Forelimb muscle (tissue), 1 donor: Measurements from ENCODE around the gene ELANE. TPM values are rescaled to one million over a fixed set of nuclear protein-coding genes. Genes with fewer than 3 reads are reported as not detected.

ENCODE experiments used
- DNase-seq: peaks from one replicate; pipeline ENCODE4 v3.0.0-alpha.2; 2013; ENCODE audit warnings: low read depth
- polyA plus RNA-seq: library from polyadenylated mRNA; unstranded; fragments of 120-200 nt; gene quantifications from one replicate; pipeline ENCODE4 v1.2.1, GENCODE V29; 2013; ENCODE audit not compliant: insufficient read length

Gene ELANE
- 0.40 TPM for polyA plus RNA-seq

DNA sequence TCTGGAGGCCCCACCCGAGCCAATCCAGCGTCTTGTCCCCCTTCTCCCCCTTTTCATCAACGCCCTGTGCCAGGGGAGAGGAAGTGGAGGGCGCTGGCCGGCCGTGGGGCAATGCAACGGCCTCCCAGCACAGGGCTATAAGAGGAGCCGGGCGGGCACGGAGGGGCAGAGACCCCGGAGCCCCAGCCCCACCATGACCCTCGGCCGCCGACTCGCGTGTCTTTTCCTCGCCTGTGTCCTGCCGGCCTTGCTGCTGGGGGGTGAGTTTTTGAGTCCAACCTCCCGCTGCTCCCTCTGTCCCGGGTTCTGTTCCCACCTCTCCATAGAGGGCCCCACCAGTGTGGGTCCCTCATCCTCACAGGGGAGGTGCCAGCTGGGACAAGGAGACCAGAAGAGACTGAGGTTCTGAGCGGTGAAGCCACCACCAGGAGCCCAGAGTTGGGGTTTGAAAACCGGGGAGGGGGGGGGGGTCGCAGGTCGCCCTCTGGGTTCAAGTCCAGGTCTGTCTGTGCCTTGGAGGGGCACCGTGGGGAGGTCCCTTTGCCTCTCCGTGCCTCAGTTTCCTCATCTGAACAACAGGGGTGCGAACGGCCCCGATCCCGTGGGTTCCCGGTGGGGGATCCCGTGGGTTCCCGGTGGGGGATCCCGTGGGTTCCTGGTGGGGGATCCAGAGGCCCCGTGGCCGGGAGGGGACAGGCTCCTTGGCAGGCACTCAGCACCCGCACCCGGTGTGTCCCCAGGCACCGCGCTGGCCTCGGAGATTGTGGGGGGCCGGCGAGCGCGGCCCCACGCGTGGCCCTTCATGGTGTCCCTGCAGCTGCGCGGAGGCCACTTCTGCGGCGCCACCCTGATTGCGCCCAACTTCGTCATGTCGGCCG lies at the start of gene ELANE:
Gene ELANE, plus strand, starts transcription at position 168 of the 878 bp plus-strand sequence. Its CDS starts 26 bp downstream, at position 194.
- DNase-seq, result no peak

DNA sequence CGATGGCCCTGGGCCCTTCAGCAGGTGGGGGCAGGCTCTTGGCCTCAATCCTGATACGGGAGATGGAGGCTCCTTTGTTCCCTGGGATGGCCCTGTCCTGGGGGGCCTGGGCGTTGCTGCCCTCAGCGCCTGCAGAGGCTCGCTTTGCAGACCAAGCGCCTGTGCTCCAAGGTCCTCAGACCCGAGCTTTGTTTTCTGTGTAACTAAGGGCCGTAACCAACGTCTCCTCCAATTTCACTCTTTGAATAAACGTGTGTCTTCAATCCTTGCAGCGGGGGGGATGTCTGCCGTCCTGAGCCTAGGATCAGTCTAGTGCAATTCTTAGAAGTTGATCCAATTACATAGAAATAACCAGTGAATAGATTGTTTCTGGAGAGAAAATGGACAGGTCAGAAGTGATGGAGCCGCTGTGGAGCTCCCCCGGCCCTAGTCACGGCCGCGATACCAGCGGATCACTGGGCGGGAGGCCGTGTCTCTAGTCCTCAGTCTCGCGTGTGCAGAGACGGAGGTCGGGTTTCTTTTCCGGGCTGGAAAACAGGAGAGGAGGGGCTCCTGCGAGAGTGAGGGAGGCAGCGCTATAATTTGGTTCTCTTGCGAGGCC lies 49.5 kb upstream of the ELANE start:
- no peak for DNase-seq

DNA sequence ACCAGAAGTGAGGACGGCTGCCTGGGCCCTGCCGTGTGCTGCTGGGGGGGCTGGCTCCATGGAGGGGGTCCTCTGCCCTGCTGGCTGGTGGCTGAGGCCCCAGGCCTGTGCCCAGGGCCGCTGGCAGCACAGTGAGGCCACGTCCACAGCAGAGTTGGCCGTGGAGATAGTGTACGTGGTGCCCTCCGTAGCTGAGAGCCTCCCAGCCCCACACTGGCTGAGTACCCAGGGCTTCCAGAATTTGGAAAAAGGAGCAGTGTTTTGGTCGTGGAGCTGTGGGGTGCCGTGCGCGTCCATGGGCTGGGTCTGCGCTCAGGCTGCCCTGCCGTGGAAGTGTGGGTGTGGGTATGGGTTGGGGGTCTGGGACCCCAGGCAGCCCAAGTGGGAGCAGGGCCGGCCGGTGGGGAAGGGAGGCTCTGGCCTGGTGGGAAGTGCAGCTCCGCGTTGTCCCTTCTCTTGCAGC lies 49.0 kb upstream of the ELANE start:
- DNase-seq, result no peak

DNA sequence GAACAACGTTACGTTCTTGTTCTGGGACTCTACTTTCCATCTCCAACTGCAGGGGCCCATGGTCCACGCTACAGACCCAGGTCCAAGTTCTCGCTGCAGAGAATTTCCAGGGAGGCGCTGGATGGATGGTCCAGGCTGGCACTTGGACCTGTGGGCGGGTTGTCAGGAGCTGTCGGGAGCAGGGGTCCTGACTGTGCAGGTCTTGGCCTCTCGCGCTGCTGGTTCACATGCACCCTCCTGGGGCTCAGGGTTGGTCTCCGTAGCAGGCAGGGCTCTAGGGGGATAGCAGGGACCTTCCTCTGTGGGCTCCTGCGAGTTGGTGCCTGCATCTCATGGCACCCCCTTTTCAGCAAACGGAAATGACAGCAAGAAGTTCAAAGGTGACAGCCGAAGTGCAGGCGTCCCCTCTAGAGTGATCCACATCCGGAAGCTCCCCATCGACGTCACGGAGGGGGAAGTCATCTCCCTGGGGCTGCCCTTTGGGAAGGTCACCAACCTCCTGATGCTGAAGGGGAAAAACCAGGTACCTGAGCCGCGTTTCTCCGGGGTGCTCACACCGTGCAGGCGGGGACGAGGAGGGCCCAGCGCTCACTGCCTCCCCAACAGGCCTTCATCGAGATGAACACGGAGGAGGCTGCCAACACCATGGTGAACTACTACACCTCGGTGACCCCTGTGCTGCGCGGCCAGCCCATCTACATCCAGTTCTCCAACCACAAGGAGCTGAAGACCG lies 48.3 kb upstream of the ELANE start:
- no peak for DNase-seq

DNA sequence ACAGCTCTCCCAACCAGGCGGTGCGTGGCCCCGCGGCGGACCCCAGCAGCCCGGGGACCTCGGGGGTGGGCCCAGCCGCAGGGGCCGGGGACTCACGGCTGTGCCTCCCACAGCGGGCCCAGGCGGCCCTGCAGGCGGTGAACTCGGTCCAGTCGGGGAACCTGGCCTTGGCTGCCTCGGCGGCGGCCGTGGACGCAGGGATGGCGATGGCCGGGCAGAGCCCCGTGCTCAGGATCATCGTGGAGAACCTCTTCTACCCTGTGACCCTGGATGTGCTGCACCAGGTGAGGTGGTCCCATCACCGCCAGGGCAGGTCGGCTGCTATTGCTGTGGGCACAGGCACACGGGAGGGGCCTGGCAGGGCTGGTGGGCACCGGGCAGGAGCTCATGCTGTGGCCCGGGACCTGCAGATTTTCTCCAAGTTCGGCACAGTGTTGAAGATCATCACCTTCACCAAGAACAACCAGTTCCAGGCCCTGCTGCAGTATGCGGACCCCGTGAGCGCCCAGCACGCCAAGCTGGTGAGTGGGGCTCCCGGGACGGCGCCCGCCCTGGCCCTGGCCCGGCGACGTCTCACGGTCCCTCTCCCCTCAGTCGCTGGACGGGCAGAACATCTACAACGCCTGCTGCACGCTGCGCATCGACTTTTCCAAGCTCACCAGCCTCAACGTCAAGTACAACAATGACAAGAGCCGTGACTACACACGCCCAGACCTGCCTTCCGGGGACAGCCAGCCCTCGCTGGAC lies 47.5 kb upstream of the ELANE start:
- DNase-seq, result no peak

DNA sequence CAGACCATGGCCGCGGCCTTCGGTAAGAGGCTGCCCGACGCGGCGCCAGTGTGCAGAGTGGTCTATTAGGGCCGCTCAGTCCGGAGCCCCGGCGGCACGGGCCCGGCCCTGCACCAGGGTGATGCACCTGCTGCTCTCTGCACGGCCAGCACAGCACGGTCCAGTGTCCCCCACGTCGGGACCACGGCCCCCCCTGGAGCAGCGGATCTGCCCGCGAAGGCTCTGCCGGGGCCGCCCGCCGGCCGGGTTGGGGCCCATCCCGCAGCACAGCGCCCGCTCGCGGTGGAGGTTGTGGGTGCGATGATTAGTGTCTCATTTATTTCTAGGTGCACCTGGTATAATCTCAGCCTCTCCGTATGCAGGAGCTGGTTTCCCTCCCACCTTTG lies 46.9 kb upstream of the ELANE start:
- no peak for DNase-seq

DNA sequence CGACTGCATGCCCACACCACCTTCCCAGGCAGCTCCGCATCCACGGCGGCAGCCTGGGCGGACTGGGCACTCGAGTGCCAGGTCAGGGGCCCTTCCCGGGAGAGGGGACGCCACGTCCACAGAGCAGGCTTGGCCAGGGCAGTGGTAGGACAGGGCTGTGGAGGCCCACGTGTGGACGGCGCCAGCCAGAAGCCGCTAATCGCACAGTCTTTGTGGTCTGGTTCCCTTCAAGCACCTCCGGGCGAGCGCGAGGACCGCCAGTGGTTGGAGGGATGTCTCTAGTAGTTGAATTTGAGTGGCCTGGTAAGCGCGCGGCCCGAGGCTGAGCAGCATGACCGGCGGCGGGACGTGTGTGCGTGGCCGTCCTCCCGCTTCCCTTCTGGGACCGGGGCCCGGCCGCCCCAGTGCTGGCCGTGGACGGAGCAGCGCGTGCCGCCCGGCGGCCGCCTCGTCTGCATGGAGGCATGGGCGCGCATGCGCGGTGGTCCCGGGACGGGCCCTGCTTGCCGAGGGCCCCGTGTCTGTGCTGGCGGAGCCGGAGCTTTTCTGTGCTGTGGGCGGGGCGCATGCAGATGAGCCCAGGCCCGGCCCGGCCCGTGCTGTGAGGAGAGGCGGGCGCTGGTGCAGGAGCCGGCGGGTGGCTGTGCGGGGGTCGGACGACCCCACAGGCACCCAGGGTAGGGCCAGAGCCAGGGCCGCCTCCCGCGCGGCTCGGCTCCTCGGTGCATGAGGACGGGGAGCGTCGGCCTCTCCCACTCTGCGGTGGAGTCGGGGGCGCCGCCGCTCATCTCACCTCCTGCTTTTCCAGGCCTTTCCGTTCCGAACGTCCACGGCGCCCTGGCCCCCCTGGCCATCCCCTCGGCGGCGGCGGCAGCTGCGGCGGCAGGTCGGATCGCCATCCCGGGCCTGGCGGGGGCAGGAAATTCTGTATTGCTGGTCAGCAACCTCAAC lies 46.2 kb upstream of the ELANE start:
- DNase-seq, result no peak

DNA sequence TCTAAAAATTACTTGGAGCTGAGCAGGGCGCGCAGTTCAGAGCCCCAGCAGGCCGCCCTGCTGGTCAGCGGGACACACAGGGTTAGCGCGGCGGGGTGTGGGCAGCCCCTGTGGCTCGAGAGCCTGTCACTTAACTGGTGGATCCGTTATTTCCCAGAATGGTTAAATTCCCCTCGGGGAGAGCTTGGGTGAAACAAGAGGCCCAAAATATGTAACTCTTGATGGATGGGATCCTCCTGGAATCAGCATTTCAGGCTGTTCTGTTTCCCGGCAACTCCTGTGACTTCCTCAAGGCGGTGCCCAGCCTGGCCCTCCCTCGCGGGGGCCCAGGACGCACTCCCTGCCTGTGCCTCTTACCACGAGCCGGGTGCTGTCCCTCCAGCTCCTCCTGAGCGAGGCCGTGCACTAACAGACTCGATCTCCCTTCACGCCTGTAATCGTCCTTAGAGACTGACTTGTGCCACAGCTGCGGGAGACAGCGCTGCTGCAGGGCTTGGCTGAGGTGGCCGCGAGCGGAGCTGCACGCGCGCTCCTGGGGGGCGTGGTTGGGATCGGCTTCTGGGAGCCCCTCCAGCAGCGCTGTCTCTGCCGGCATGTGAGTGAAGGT lies 45.2 kb upstream of the ELANE start:
- DNase-seq, result no peak

DNA sequence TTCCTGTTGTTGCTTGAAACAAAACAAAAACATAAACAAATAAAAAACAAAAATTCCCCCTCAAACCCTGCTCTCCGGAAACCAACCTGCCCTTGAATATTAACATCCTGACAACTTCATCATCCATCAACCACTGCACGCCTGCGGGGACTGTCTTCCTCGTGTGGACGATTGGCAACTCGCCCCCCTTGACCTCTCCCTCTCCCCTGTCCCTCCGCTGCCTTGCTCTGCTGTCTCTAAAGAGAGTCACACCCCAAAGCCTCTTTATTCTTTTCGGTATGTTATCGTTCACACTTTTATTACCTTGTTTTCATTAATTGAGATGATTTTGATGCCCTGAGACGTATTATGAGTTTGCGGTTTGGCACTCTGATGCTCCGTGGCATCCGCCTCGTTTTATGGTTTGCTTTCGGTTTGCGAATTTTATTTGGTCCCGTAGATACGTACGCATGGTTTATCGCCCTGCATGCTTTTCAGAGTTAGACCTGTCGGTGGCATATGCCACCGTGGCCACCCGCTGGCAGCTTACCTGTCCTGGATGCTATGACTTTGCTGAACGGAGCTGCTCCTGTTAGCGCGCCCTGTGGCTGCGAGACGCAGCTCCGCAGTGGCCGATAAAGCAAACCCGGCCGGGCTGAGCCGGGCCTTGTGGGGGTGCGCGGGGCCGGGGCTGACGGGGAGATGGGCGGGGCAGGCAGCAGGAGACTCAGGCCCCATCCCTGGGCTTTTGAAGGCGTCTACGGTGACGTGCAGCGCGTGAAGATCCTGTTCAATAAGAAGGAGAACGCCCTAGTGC lies 44.3 kb upstream of the ELANE start:
- no peak for DNase-seq

DNA sequence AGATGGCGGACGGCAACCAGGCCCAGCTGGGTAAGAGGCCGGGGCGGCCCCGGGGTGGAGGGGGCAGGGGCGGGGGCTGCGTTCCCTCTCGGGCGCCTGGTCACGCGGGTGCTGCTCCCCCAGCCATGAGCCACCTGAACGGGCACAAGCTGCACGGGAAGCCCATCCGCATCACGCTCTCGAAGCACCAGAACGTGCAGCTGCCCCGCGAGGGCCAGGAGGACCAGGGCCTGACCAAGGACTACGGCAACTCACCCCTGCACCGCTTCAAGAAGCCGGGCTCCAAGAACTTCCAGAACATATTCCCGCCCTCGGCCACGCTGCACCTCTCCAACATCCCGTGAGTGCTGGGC lies 43.7 kb upstream of the ELANE start:
- DNase-seq, result no peak

DNA sequence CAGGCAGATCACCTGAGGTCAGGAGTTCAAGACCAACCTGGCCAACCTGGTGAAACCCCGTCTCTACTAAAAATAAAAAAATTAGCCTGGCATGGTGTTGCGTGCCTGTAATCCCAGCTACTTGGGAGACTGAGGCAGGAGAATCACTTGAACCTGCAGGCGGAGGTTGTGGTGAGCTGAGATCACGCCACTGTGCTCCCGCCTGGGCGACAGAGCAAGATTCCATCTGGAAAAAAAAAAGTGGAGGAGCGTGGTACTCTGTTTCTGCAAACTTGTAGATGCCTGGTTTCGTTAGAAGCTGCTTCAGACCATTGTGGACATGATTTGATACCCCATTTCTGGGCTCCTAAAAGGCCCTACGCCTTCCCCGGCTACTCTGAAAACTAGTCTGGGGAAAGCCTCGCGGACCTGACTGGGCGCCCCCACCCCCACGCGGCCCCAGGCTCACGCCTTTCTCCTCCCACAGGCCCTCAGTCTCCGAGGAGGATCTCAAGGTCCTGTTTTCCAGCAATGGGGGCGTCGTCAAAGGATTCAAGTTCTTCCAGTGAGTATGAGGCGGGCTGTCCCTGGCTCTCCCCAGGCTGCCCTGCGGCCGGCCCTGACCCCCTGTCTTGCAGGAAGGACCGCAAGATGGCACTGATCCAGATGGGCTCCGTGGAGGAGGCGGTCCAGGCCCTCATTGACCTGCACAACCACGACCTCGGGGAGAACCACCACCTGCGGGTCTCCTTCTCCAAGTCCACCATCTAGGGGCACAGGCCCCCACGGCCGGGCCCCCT lies 41.8 kb upstream of the ELANE start:
- no peak for DNase-seq

DNA sequence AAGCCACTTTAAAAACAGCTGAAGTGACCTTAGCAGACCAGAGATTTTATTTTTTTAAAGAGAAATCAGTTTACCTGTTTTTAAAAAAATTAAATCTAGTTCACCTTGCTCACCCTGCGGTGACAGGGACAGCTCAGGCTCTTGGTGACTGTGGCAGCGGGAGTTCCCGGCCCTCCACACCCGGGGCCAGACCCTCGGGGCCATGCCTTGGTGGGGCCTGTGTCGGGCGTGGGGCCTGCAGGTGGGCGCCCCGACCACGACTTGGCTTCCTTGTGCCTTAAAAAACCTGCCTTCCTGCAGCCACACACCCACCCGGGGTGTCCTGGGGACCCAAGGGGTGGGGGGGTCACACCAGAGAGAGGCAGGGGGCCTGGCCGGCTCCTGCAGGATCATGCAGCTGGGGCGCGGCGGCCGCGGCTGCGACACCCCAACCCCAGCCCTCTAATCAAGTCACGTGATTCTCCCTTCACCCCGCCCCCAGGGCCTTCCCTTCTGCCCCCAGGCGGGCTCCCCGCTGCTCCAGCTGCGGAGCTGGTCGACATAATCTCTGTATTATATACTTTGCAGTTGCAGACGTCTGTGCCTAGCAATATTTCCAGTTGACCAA lies 41.1 kb upstream of the ELANE start:
- no peak for DNase-seq

DNA sequence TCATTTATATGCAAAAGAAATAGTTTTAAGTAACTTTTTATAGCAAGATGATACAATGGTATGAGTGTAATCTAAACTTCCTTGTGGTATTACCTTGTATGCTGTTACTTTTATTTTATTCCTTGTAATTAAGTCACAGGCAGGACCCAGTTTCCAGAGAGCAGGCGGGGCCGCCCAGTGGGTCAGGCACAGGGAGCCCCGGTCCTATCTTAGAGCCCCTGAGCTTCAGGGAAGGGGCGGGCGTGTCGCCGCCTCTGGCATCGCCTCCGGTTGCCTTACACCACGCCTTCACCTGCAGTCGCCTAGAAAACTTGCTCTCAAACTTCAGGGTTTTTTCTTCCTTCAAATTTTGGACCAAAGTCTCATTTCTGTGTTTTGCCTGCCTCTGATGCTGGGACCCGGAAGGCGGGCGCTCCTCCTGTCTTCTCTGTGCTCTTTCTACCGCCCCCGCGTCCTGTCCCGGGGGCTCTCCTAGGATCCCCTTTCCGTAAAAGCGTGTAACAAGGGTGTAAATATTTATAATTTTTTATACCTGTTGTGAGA lies 40.5 kb upstream of the ELANE start:
- no peak for DNase-seq

DNA sequence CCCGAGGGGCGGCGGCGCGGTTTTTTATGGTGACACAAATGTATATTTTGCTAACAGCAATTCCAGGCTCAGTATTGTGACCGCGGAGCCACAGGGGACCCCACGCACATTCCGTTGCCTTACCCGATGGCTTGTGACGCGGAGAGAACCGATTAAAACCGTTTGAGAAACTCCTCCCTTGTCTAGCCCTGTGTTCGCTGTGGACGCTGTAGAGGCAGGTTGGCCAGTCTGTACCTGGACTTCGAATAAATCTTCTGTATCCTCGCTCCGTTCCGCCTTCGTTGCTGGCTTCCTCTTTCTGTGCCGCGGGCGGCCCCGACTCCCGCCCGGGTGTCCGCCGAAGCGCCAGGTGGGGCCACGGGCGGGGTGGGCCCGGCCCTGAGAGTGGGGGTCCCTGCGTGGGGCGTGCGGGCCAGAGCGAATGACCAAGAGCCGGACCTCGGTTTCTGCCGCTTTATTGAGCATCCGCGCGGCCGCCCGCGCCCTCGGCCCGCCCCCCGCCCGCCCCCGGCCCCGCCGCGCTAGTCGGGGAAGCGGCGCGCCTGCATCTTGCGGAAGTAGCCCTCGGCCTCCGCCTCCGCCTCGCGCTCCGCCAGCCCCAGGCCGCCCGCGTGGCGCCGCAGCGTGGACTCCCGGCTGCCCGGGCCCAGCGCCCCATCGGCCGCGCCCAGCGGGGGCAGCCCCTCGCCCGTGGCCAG lies 39.9 kb upstream of the ELANE start:
- DNase-seq, result no peak

DNA sequence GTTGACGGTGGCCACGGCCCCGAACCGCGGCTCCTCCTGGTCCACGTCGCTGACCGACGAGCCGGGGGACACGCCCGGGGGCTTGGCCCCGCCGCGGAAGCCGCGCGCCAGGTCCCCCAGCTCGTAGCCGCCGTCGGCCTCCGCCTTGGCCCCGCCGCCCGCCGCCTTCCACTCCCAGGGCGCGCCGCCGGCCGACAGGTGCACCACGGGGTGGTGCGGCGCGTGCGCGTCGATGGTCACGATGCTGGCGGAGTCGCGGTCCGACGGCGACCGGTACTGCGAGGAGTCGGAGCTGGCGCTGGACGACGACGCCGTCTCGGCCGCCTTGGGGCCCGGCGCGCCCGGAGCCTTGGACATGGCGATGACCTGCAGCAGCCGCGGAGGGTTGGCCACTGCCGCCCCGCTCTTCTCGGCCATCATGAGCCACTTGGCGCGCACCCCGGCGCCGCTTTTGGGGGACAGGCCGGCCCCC lies 39.3 kb upstream of the ELANE start:
- DNase-seq, result no peak

DNA sequence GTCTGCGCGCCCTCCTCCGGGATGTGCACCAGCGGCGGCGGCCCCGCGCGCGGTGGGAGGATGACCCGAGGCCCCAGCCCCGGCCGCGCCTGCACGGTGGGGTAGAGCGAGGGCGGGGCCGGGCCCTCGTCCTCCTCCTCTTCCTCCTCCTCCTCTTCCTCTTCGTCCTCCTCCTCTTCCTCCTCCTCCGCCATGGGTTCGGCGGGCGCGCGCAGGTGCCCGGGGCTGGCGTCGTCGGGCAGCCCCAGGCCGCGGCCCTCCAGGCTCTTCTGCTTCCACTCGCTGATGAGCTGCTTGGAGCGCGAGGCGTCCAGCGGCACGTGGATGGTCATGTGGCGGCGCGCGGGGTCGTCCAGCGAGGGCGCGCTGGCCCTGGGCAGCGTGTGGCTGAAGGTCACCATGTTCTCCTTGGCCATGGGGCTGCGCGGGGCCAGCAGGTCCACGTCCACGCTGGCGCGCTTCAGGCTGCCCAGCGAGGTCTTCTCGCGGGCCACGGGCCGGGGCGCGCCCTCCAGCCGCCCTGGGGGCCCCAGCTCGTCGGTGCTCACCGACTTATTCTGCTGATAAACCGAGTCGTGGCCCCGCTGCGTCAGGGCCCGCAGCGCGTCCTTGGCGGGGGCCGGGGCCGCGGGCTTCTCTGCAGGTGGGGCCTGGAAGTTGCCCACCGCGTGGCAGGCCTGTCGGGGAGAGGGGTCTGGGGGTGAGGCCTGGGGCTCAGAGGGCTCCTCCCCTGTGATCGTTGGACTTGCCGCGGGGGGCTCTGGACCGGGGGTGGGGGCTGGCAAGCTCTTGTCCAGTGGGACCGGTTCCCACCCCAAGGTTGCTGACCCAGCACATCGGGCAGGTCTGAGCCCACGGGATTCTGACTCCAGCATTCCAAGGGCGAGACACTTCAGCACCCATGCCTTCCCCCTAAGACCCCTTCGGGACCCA lies 38.6 kb upstream of the ELANE start:
- no peak for DNase-seq
